H1 (cell line): ENCODE measurements around the gene KRT37. TPM values are rescaled to one million over a fixed set of nuclear protein-coding genes. Genes with fewer than 3 reads are reported as not detected.

Experiments
- CTCF ChIA-PET: fragments of 300-600 bp; sonication (Branson Sonifier 250); formaldehyde crosslinking; loops from one replicate; lab custom pipeline; 2021; ENCODE audit not compliant: partially characterized antibody; lab: Charles Lee
- POLR2A ChIA-PET: fragments of 300-600 bp; sonication (Branson Sonifier 250); formaldehyde crosslinking; loops from one replicate; lab custom pipeline; 2021; ENCODE audit warnings: inconsistent platforms; ENCODE audit not compliant: partially characterized antibody; lab: Charles Lee
- DNase-seq, 2 experiments: peaks; one replicate each; pipeline versions ENCODE4 v3.0.0 to v3.0.0-alpha.2; 2010 to 2022; ENCODE audit warnings: low spot score in 2 of 2, low read depth in 1 of 2, mixed read lengths in 1 of 2
- FAIRE-seq: peaks from 2 replicates; lab custom pipeline; 2011; peaks lifted over from hg19 to GRCh38; lab: Jason Lieb, UNC
- H2AFZ ChIP-seq: 2 replicates; pipeline ENCODE4 v1.8.1; 2012; ENCODE audit warnings: low read length, inconsistent platforms
- H2AK5ac ChIP-seq: 2 replicates; pipeline ENCODE4 v1.6.1; 2013; ENCODE audit warnings: low read depth, low read length
- H2BK120ac ChIP-seq: replicated peaks from 2 replicates; pipeline ENCODE3; 2013; ENCODE audit warnings: low read depth, low read length, inconsistent platforms
- H2BK12ac ChIP-seq: 2 replicates; pipeline ENCODE4 v1.6.1; 2013; ENCODE audit warnings: low read depth, low read length
- H2BK15ac ChIP-seq: 2 replicates; pipeline ENCODE4 v1.6.1; 2013; ENCODE audit warnings: low read length
- H2BK20ac ChIP-seq: 2 replicates; pipeline ENCODE4 v1.6.1; 2013; ENCODE audit warnings: low read length
- H2BK5ac ChIP-seq: 2 replicates; pipeline ENCODE4 v1.6.1; 2013; ENCODE audit warnings: low read depth, low read length
- H3K14ac ChIP-seq: 2 replicates; pipeline ENCODE4 v1.6.1; 2013; ENCODE audit warnings: inconsistent platforms; ENCODE audit not compliant: insufficient read length
- H3K18ac ChIP-seq: 2 replicates; pipeline ENCODE4 v1.6.1; 2013; ENCODE audit warnings: low read length; ENCODE audit errors: extremely low read depth
- H3K23ac ChIP-seq: 2 replicates; pipeline ENCODE4 v1.6.1; 2013; ENCODE audit warnings: inconsistent platforms; ENCODE audit not compliant: insufficient read length
- H3K23me2 ChIP-seq: 2 replicates; pipeline ENCODE4 v1.6.1; 2013; ENCODE audit warnings: low read depth, low read length
- H3K27ac ChIP-seq: 2 replicates; pipeline ENCODE4 v1.6.1; 2011; ENCODE audit warnings: low read depth, low read length, inconsistent platforms
- H3K27me3 ChIP-seq, 4 experiments: replicated peaks in 1 of 4; 1 replicate in 1 of 4; 2 replicates in 3 of 4; pipeline versions ENCODE4 v1.6.1 to v1.8.1; 2011 to 2013; ENCODE audit warnings: low read length in 3 of 4, mild to moderate bottlenecking in 3 of 4, inconsistent platforms in 2 of 4, mixed read lengths in 2 of 4, moderate library complexity in 1 of 4; ENCODE audit not compliant: control insufficient read depth in 3 of 4, insufficient read depth in 3 of 4; ENCODE audit errors: extremely low read depth in 1 of 4
- H3K36me3 ChIP-seq, 4 experiments: 2 replicates each; pipeline versions ENCODE4 v1.6.1 to v1.8.1; 2011 to 2013; ENCODE audit warnings: mild to moderate bottlenecking in 4 of 4, low read length in 3 of 4, moderate library complexity in 2 of 4, control low read depth in 1 of 4, inconsistent platforms in 1 of 4; ENCODE audit not compliant: insufficient read depth in 4 of 4, control insufficient read depth in 2 of 4
- H3K4ac ChIP-seq: replicated peaks from 2 replicates; pipeline ENCODE3; 2013; ENCODE audit warnings: low read length, low read depth, mixed read lengths, inconsistent platforms; ENCODE audit not compliant: insufficient read length
- H3K4me1 ChIP-seq, 4 experiments: replicated peaks in 1 of 4; 1 replicate in 1 of 4; 2 replicates in 3 of 4; pipeline versions ENCODE4 v1.6.1 to v1.8.1; 2011 to 2013; ENCODE audit warnings: low read length in 3 of 4, inconsistent platforms in 2 of 4, mixed read lengths in 1 of 4; ENCODE audit not compliant: insufficient read depth in 4 of 4, control insufficient read depth in 3 of 4
- H3K4me2 ChIP-seq, 2 experiments: 2 replicates each; pipeline versions ENCODE4 v1.6.1 to v1.8.1; 2011 to 2013; ENCODE audit warnings: low read depth in 2 of 2, low read length in 2 of 2, control low read depth in 1 of 2, inconsistent platforms in 1 of 2, mild to moderate bottlenecking in 1 of 2; ENCODE audit not compliant: insufficient read depth in 1 of 2
- H3K4me3 ChIP-seq, 4 experiments: fragments of 200-600, 300-600 bp in 1 of 4; sonication (generic), shearing (Covaris generic), sonication (Bioruptor Twin) in 1 of 4; 2 replicates each; pipeline versions ENCODE4 v1.5.1 to v1.8.1; 2011 to 2016; ENCODE audit warnings: low read length in 4 of 4, low read depth in 3 of 4, control low read depth in 2 of 4, inconsistent platforms in 2 of 4, mild to moderate bottlenecking in 2 of 4, mixed read lengths in 1 of 4, moderate library complexity in 1 of 4; ENCODE audit not compliant: insufficient read depth in 2 of 4; ENCODE audit errors: extremely low read depth in 1 of 4
- H3K56ac ChIP-seq: replicated peaks from 2 replicates; pipeline ENCODE3; 2013; ENCODE audit warnings: low read depth, mild to moderate bottlenecking, mixed read lengths, low read length, inconsistent platforms; ENCODE audit not compliant: insufficient read length
- H3K79me1 ChIP-seq: 2 replicates; pipeline ENCODE4 v1.6.1; 2013; ENCODE audit warnings: low read depth, low read length, control low read depth
- H3K79me2 ChIP-seq, 2 experiments: 2 replicates each; pipeline versions ENCODE4 v1.6.1 to v1.8.1; 2012 to 2013; ENCODE audit warnings: low read length in 2 of 2, mild to moderate bottlenecking in 2 of 2, inconsistent platforms in 1 of 2; ENCODE audit not compliant: insufficient read depth in 2 of 2, control insufficient read depth in 1 of 2
- H3K9ac ChIP-seq, 4 experiments: replicated peaks in 1 of 4; 1 replicate in 1 of 4; 2 replicates in 3 of 4; pipeline versions ENCODE4 v1.6.1 to v1.8.1; 2011 to 2013; ENCODE audit warnings: low read depth in 3 of 4, low read length in 3 of 4, control low read depth in 2 of 4, mild to moderate bottlenecking in 2 of 4, moderate library complexity in 2 of 4, inconsistent platforms in 1 of 4; ENCODE audit errors: extremely low read depth in 1 of 4
- H3K9me3 ChIP-seq, 2 experiments: 2 replicates each; pipeline versions ENCODE4 v1.6.1 to v1.8.1; 2012 to 2013; ENCODE audit warnings: mild to moderate bottlenecking in 2 of 2, moderate library complexity in 2 of 2, control low read depth in 1 of 2, inconsistent platforms in 1 of 2, low read depth in 1 of 2, low read length in 1 of 2, mixed read lengths in 1 of 2; ENCODE audit not compliant: insufficient read depth in 2 of 2
- H4K20me1 ChIP-seq, 2 experiments: replicated peaks in 1 of 2; 2 replicates each; pipeline versions ENCODE3 to v1.8.1; 2011 to 2013; ENCODE audit warnings: inconsistent platforms in 2 of 2, low read length in 2 of 2, mild to moderate bottlenecking in 1 of 2; ENCODE audit not compliant: insufficient read depth in 2 of 2, control insufficient read depth in 1 of 2
- H4K5ac ChIP-seq: 2 replicates; pipeline ENCODE4 v1.6.1; 2013; ENCODE audit warnings: low read length, low read depth, mixed read lengths, inconsistent platforms; ENCODE audit not compliant: insufficient read length
- H4K8ac ChIP-seq: 2 replicates; pipeline ENCODE4 v1.8.0; 2013; ENCODE audit warnings: mild to moderate bottlenecking, moderate library complexity, low read length, inconsistent platforms; ENCODE audit not compliant: insufficient read depth; ENCODE audit errors: extremely low read depth
- H4K91ac ChIP-seq: replicated peaks from 2 replicates; pipeline ENCODE3; 2013; ENCODE audit warnings: low read length, mixed read lengths, inconsistent platforms; ENCODE audit not compliant: insufficient read length
- NANOG ChIP-seq: IDR thresholded peaks from 2 replicates; pipeline ENCODE4 v1.6.1; 2011; ENCODE audit warnings: low read length, low read depth, mild to moderate bottlenecking, inconsistent platforms; ENCODE audit not compliant: insufficient read depth, poor library complexity, severe bottlenecking
- NRF1 ChIP-seq: IDR thresholded peaks from 2 replicates; pipeline ENCODE4 v1.6.1; 2011; ENCODE audit warnings: mild to moderate bottlenecking, low read depth, low read length, improper control_type of control experiment
- RNF2 ChIP-seq: fragments of 200-900, 300-1000 bp; sonication (generic); IDR thresholded peaks from 2 replicates; pipeline ENCODE4 v1.7.1; 2016; ENCODE audit warnings: borderline replicate concordance, low read depth, mild to moderate bottlenecking, antibody characterized with exemption, low read length; ENCODE audit not compliant: poor library complexity, severe bottlenecking; ENCODE audit errors: missing control alignments
- WGBS, 2 experiments: shearing (Covaris generic) in 1 of 2; methylation state at CpG; one replicate each; pipeline versions ENCODE4 v1.1.6 to v1.1.7; 2013 to 2015; ENCODE audit warnings: low lambda C conversion rate in 2 of 2, mixed read lengths in 2 of 2, inconsistent platforms in 1 of 2, low coverage in 1 of 2, missing lambda C conversion rate in 1 of 2; ENCODE audit not compliant: insufficient replicate concordance in 2 of 2, insufficient coverage in 1 of 2, insufficient read length in 1 of 2; ENCODE audit errors: extremely low coverage in 1 of 2, missing lambda C conversion rate in 1 of 2; 5-methylcytosine and 5-hydroxymethylcytosine counted together
- long read RNA-seq, 2 experiments: library from RNA in 1 of 2; library from capped mRNA in 1 of 2; stranded (forward); transcript quantifications; one replicate each; pipeline ENCODE4 v2.0.0, GENCODE V29; 2021; ENCODE audit warnings: inconsistent platforms in 1 of 2
- polyA minus RNA-seq, 3 experiments: library from RNA; depleted of rRNA, polyadenylated mRNA; stranded (reverse); fragments of >200 nt; gene quantifications; 1 replicate in 2 of 3; 2 replicates in 1 of 3; pipeline ENCODE4 v1.2.3, GENCODE V29; 2011
- polyA plus RNA-seq, 7 experiments: library from polyadenylated mRNA; depleted of rRNA in 3 of 7; stranded (reverse) in 5 of 7; unstranded in 2 of 7; fragments of >200 nt in 5 of 7; fragments of 200-250 nt in 2 of 7; gene quantifications; 1 replicate in 5 of 7; 2 replicates in 1 of 7; 4 replicates in 1 of 7; pipeline versions ENCODE4 v1.2.1 to v1.2.3, GENCODE V29; 2011 to 2013; ENCODE audit warnings: missing spikeins in 2 of 7, mixed read lengths in 2 of 7
- total RNA-seq: library from RNA; stranded (reverse); fragmentation: NEBNext Ultra II Directional; extraction: Animal tissue kit (Norgen Biotek cat#: 25700); gene quantifications from 2 replicates; pipeline ENCODE4 v1.2.1, GENCODE V29; 2021

The KRT37 gene
- total RNA-seq = not detected in 2 replicates
- polyA plus RNA-seq (2011; rRNA removed) = not detected in 2 replicates
- polyA plus RNA-seq (2011; cell fraction: cytosol; rRNA removed) = not detected
- polyA plus RNA-seq (2011; cell fraction: nucleus; rRNA removed) = not detected
- not detected in 4 replicates for polyA plus RNA-seq (2012, experiment 1 of 2)
- not detected for polyA plus RNA-seq (2012, experiment 2 of 2)
- not detected for polyA plus RNA-seq (2013, experiment 1 of 2)
- polyA plus RNA-seq (2013, experiment 2 of 2) = not detected
- not detected in 2 replicates for polyA minus RNA-seq (2011; rRNA and poly(A)+ RNA removed)
- not detected for polyA minus RNA-seq (2011; cell fraction: cytosol; rRNA and poly(A)+ RNA removed)
- not detected for polyA minus RNA-seq (2011; cell fraction: nucleus; rRNA and poly(A)+ RNA removed)
- long read RNA-seq, experiment 1 = 0 reads
- long read RNA-seq, experiment 2 = 0 reads

- H2BK20ac ChIP-seq = no peak within 1 kb of the TSS
- TF ChIP-seq NANOG = no peak
- TF ChIP-seq RNF2 = no peak
- TF ChIP-seq NRF1 = no peak
- H3K4ac ChIP-seq = no peak within 1 kb of the TSS
- CTCF ChIA-PET = interaction anchor here (1.0 kb wide), 1 partner anchor 10 kb away, joined by 3 read pairs; no protein-coding TSS in a partner anchor
- H3K4me1 ChIP-seq = peaks cover 0 to 3% (median 0%) of the 10 kb centered on the region in 4 experiments; a peak in 1 of 7 replicates
- H3K23ac ChIP-seq = no peak within 1 kb of the TSS
- no peaks in the 10 kb centered on the region for H3K79me1 ChIP-seq
- H2BK5ac ChIP-seq = no peak within 1 kb of the TSS
- WGBS, 2 experiments = 95% methylated on average over 7 of the region's 13 CpGs; no CpG with 5 or more reads in 1 of the 2 experiments
- H3K18ac ChIP-seq = no peak within 1 kb of the TSS
- 0 out of 7 replicates have a peak within 1 kb of the TSS, but pooled peaks of 1 of the 4 experiments have one; percentile 13 for H3K9ac ChIP-seq
- no peak for FAIRE-seq
- POLR2A ChIA-PET = no interaction called here
- H3K27ac ChIP-seq = no peak within 1 kb of the TSS
- no peak within 1 kb of the TSS for H3K4me3 ChIP-seq
- H3K9me3 ChIP-seq = no peaks in the 10 kb centered on the region
- DNase-seq = no peak
- no peaks in the 10 kb centered on the region for H3K36me3 ChIP-seq
- no peak within 1 kb of the TSS for H2BK15ac ChIP-seq
- no peak within 1 kb of the TSS for H3K56ac ChIP-seq
- H3K23me2 ChIP-seq = no peaks in the 10 kb centered on the region
- H4K91ac ChIP-seq = no peak within 1 kb of the TSS
- no peak within 1 kb of the TSS for H2BK12ac ChIP-seq
- no peak within 1 kb of the TSS for H4K8ac ChIP-seq
- H3K14ac ChIP-seq = no peak within 1 kb of the TSS
- no peaks in the 10 kb centered on the region for H3K79me2 ChIP-seq
- H2BK120ac ChIP-seq = no peak within 1 kb of the TSS
- no peak within 1 kb of the TSS for H3K4me2 ChIP-seq
- H2AFZ ChIP-seq = no peak within 1 kb of the TSS
- H3K27me3 ChIP-seq = no peaks in the 10 kb centered on the region
- H2AK5ac ChIP-seq = no peak within 1 kb of the TSS
- H4K20me1 ChIP-seq = no peaks in the 10 kb centered on the region
- no peak within 1 kb of the TSS for H4K5ac ChIP-seq
Measured at GRCh38 chr17:41424111-41424635, at the start of gene KRT37. Gene KRT37 (minus strand): TSS chr17:41424585. CDS start chr17:41424523, 62 bp downstream.
